GM10847 (cell line): ENCODE data around the gene SOBP.

ENCODE experiments used
- POLR2A ChIP-seq: IDR thresholded peaks from 2 replicates; pipeline ENCODE4 v1.6.1; 2011; ENCODE audit not compliant: insufficient read length; ENCODE audit errors: extremely low read depth

The SOBP gene

DNA sequence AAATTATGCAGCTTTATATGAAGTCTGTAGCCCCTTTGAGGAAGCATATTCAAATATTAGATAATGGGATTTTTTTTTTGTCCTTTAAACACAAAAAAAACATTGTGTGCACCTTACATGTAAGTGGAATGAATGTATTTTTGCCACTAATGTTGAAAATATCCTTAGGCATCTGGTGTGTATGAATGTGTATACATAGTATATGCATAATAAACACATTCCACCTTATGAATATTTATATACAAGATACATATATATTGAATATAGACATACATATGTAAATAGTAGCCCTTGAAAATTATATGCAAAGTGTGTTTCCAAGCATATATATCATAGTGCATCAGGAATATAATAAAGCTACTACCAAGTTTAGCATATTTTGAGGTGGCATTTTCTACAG is 94.8 kb downstream of the SOBP start:
- TF ChIP-seq POLR2A: no peak

GRCh38 chr6:107585815-107586435 is 96.0 kb downstream of the SOBP start:
- no peak for TF ChIP-seq POLR2A

GRCh38 chr6:107587451-107587850 is 97.5 kb downstream of the SOBP start:
- TF ChIP-seq POLR2A: no peak

DNA sequence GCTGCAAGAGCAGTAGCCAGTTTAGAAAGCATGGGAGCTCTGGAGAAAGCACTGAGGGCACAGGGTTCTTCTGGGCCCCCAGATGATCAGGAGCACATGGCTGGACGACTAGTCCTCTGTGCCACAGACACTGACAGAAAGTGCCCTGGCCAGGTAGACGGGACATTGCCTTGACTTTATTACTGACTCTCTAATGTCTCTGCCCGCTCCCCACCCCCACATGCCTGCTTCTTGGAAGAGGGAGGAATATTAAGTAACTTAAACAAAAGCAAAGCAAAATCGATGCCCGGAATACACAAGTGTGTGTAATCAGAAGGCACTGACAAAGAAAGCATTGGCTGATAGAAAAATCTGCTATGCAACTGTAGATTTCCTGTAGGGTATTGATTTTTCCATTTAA is 99.3 kb downstream of the SOBP start:
- no peak for TF ChIP-seq POLR2A

DNA sequence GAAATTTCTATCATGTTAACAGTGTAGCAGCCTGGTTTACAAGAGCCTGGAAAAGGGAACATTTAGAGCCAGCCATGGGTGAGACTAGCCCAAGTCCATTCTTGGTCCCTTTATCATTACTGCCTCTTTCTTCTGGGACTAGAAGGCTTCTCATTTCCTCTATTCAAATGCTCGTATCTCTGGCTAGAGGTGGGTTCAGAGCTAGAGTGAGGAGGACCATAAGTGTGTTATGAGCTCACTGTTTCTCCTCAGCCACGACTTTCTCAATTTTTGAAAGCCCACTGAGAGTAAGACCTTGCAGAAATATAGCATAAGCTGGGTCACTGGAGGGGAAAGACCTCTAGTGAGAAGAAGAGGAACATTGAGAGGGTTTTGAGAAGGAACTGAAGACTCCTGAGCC is 100.0 kb downstream of the SOBP start:
- no peak for TF ChIP-seq POLR2A

GRCh38 chr6:107590378-107590777 is 100.5 kb downstream of the SOBP start:
- no peak for TF ChIP-seq POLR2A

DNA sequence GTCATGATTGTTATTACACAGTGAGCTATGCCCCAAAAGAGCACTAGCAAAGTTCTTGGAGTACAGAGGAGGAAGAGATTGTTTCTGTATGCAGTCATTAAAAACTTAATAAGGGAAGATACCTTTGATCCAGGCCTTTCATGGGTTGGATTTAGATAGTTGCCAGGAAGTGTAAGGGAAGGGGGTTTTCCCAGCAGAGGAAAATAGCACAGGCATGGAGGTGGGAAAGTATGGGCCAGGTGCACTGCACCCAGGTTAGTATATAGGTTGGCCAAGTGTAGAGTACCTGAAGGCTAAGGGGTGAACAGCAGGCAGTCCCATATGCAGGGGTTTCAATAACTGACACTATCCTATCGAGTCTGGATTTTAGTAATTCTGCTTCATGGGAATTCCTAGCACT is 101.4 kb downstream of the SOBP start:
- TF ChIP-seq POLR2A: no peak

DNA sequence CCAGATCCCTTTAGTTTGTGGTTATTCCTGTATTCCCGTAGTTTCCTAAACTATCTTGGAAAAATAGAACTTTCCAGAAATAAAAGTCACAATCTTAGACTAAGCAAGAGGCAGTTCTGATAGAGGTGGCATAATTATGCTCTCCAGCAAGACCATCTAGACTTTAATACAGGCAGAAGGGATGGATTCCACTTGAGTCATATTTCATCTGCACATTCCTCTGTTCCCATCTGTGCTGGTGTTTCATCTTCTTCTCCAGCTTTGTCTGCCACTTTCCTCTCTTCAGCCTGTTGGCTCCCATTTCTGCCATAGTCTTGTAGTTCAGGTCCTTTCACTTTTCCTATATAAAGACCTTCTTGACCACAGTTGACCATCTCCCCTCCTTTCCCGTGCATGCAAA is 102.9 kb downstream of the SOBP start:
- no peak for TF ChIP-seq POLR2A

DNA sequence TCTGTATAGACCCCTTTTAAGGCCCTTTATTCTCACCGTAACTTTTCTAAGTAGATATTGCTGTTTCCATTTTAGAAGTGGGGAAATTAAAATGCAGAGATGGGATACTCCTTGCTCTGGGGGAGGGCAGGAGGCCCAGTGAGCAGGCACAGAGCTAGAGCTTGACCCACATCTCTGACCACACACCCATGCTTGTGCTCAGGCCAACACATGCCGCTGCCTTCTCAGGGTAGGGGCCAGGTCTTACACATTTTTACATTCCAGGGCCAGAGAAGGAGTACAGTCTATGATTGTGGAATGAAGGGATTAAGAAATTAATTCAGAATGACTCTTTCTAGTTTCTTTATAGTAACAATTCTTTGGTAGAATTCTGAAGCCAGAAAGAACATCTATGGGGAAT is 104.8 kb downstream of the SOBP start:
- no peak for TF ChIP-seq POLR2A

DNA sequence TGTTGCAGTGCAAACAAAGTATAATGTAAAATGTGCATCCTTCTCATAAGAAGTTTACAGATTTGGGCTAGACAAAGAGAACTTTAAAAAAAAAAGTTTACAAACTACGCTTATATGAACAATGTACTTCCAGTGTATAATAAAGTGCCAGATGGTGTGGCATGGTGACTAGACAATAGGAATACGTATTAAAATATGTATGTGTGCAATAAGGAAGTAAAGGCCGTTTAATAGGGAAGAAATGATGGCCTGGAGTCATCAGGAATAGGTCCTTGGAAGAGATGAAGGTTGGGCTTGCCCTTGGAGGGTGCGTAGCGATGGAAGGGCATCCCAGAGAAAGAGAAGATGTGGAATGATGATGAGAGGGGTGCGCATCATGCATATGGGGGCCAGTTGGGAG is 108.2 kb downstream of the SOBP start:
- no peak for TF ChIP-seq POLR2A

DNA sequence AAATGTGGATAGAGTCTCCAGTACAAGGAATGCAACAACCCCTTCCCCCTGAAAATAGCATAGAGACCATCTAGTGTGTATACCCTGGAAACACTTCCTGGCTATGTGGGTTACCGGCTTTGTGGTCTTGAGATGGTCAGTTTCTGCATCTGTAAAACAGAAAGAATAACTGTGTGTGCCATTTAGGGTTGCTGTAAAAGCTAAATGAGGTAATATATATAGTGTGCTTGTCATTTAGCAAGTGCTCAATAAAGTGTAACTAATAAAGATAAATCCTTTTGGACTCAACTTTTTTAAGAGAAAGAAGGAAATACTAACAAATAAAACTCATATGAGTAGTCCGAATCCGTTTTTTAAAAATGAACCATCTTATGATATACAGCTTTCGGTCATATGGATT is 109.1 kb downstream of the SOBP start:
- TF ChIP-seq POLR2A: no peak

- TF ChIP-seq POLR2A: no peak
These were observed 110.2 kb downstream of the SOBP start for GRCh38 chr6:107600121-107600520.

- TF ChIP-seq POLR2A: no peak
These were observed 111.0 kb downstream of the SOBP start for GRCh38 chr6:107600936-107601335.

GRCh38 chr6:107601406-107601805 is 111.5 kb downstream of the SOBP start:
- TF ChIP-seq POLR2A: no peak

GRCh38 chr6:107602321-107603005 is 112.5 kb downstream of the SOBP start:
- TF ChIP-seq POLR2A: no peak

DNA sequence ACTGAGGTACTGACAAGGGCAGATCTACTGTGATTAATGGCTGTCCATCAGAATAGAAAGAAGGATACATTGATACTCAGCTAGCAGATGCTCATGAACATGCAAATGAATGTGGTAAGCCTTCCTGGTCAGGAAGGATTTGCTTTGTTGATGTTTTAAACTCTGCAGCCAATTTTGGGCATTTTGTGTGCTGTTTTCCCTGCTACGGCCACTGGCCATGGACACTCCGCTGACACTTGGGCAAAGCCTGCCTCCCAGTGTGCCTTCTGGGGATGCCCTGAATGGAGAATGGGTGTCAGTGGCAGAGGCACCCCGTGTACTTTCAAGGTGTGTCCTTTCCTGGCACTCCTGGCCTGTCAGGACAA is 113.1 kb downstream of the SOBP start:
- TF ChIP-seq POLR2A: no peak

- TF ChIP-seq POLR2A: no peak
These were observed 114.6 kb downstream of the SOBP start for GRCh38 chr6:107604549-107604948.

DNA sequence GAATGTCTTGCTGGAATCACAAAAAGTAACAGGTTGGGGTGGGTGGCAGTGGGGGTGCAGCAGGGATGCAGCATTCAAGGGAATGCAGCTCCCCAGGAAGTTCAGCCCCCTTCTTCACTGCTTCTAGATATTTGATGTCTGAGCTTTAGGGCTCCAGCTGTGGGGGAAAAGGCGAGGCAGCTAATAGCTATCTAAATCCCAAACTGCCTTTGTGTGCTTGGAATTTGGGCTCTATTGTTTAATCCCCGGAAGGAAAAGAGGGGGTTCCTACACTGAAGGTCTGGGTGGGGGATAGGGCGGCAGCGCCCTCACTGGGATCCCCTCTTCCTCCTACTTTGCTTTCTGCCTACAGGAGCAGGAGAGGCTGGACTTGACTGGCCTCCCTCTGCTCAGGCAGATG is 116.5 kb downstream of the SOBP start:
- TF ChIP-seq POLR2A: no peak

DNA sequence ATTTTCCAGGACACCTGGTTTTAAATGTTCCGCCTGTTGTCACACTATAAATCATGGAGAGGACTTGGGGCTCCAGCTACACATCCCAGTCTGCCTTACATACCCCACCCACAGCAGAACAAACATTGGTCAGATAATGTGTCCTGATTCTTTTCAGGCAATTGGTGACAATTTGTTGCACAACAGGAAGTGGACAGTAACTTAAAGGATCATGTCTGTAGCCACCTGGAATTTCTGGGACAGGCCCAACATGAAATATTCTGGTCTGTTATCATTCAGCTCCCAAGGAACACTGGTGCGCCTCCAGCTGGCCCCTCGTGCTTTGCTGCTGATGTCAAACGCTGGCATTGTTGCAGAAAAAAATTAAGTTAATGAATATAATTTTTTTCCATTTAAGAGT is 117.2 kb downstream of the SOBP start:
- TF ChIP-seq POLR2A: no peak
